ENCODE measurements around the gene POFUT2. TPM values are rescaled to one million over a fixed set of nuclear protein-coding genes. Genes with fewer than 3 reads are reported as not detected.

The POFUT2 gene
- total and polyA plus RNA-seq, 10 donors: 10.5 to 37.0 (median 26.7) TPM

GRCh38 chr21:45223236-45224185 lies 64.2 kb downstream of the POFUT2 start:
- Histone ChIP-seq H3K27ac (no peak overlapping the region), H3K27me3 (replicated peaks in 1 of 7) (no peaks in the 10 kb centered on the region), H3K4me1 (peaks cover 0 to 26% (median 14%) of the 10 kb centered on the region in 6 donors), H3K36me3 (peaks cover 0 to 61% (median 37%) of the 10 kb centered on the region in 6 donors), H3K9me3 (no peaks in the 10 kb centered on the region), H3K4me3 (no peak overlapping the region)
- DNase-seq: no peak
- TF ChIP-seq POLR2AphosphoS5 (IDR thresholded peaks at IDR 0.05) (peak in 1 of 3 donors; percentile 12), POLR2A (IDR thresholded peaks at IDR 0.05) (no peak)
- WGBS, 5 donors: 92 to 97% (median 94%) methylated on average over 33 to 36 of the region's 36 CpGs
- intact Hi-C loops (cut with DNase I; ENCODE audit: low total_unique reads): no loop called here

GRCh38 chr21:45222001-45222400 lies 65.7 kb downstream of the POFUT2 start:
- H3K27me3 ChIP-seq (replicated peaks in 1 of 7): no peaks in the 10 kb centered on the region
- WGBS, 5 donors: 92 to 96% (median 94%) methylated on average over 12 to 15 of the region's 15 CpGs
- no peak overlapping the region for H3K4me3 ChIP-seq
- H3K27ac ChIP-seq: no peak overlapping the region
- no peak for DNase-seq
- TF ChIP-seq CTCF (IDR thresholded peaks at IDR 0.05 in 8 of 11, conservative IDR thresholded peaks at IDR 0.05 in 3 of 11) (no peak), POLR2AphosphoS5 (IDR thresholded peaks at IDR 0.05) (peak in 1 of 3 donors; percentile 18), POLR2A (IDR thresholded peaks at IDR 0.05) (no peak)
- peaks cover 0 to 11% (median 1%) of the 10 kb centered on the region in 6 donors for H3K4me1 ChIP-seq
- H3K36me3 ChIP-seq: peaks cover 0 to 72% (median 37%) of the 10 kb centered on the region in 6 donors
- intact Hi-C loops (cut with DNase I; ENCODE audit: low total_unique reads): no loop called here
- peaks cover 2 to 11% (median 8%) of the 10 kb centered on the region in 8 donors for H3K9me3 ChIP-seq

- DNase-seq: no peak
- H3K36me3 ChIP-seq: peaks cover 0 to 77% (median 37%) of the 10 kb centered on the region in 6 donors
- no peaks in the 10 kb centered on the region for H3K27me3 ChIP-seq (replicated peaks in 1 of 7)
- H3K4me3 ChIP-seq: no peak overlapping the region
- peak in 1 of 3 donors; percentile 9 for TF ChIP-seq POLR2AphosphoS5 (IDR thresholded peaks at IDR 0.05)
- TF ChIP-seq CTCF (IDR thresholded peaks at IDR 0.05 in 8 of 11, conservative IDR thresholded peaks at IDR 0.05 in 3 of 11): no peak
- TF ChIP-seq POLR2A (IDR thresholded peaks at IDR 0.05): no peak
- WGBS, 5 donors: 92 to 95% (median 94%) methylated on average over 28 to 29 of the region's 29 CpGs
- H3K9me3 ChIP-seq: peaks cover 6 to 21% (median 17%) of the 10 kb centered on the region in 8 donors
- H3K4me1 ChIP-seq: peaks cover 0 to under 1% (median 0%) of the 10 kb centered on the region in 6 donors
- no peak overlapping the region for H3K27ac ChIP-seq
- intact Hi-C loops (cut with DNase I; ENCODE audit: low total_unique reads): no loop called here
Observed at GRCh38 chr21:45220714-45221490, 66.8 kb downstream of the POFUT2 start.

- TF ChIP-seq CTCF (IDR thresholded peaks at IDR 0.05 in 8 of 11, conservative IDR thresholded peaks at IDR 0.05 in 3 of 11) (no peak), POLR2A (IDR thresholded peaks at IDR 0.05) (no peak), POLR2AphosphoS5 (IDR thresholded peaks at IDR 0.05) (no peak)
- Histone ChIP-seq H3K27me3 (replicated peaks in 1 of 7) (no peaks in the 10 kb centered on the region), H3K4me3 (no peak overlapping the region), H3K9me3 (peaks cover 6 to 22% (median 17%) of the 10 kb centered on the region in 8 donors), H3K36me3 (peaks cover 0 to 81% (median 37%) of the 10 kb centered on the region in 6 donors), H3K4me1 (no peaks in the 10 kb centered on the region), H3K27ac (no peak overlapping the region)
- no peak for DNase-seq
- intact Hi-C loops (cut with DNase I; ENCODE audit: low total_unique reads): no loop called here
- 76 to 90% (median 82%) methylated on average over 4 of the region's 4 CpGs for WGBS, 5 donors
Observed at GRCh38 chr21:45220071-45220481, 67.6 kb downstream of the POFUT2 start.
